ENCODE data around the gene PLCG2. TPM values are rescaled to one million over a fixed set of nuclear protein-coding genes. Genes with fewer than 3 reads are reported as not detected.

The PLCG2 gene
- total RNA-seq, 6 experiments from 2014 or later, result 0.14 to 0.61 (median 0.27) TPM

- no peak for TF ChIP-seq CTCF (IDR thresholded peaks at IDR 0.05)
- Mint-ChIP-seq H3K4me1 (ENCODE audit: low read depth) (no peaks in the 10 kb centered on the region), H3K27me3 (ENCODE audit: insufficient read depth) (peaks cover 20% of the 10 kb centered on the region), H3K4me3 (no peak overlapping the region), H3K9me3 (no peaks in the 10 kb centered on the region; the same call in 1 of the 2 replicates), H3K27ac (no peak overlapping the region), H3K36me3 (ENCODE audit: low read depth) (no peaks in the 10 kb centered on the region)
- no peak for DNase-seq
These were observed 82.4 kb downstream of the PLCG2 start for GRCh38 chr16:81861503-81861902.

GRCh38 chr16:81861915-81862314 lies 82.8 kb downstream of the PLCG2 start:
- Mint-ChIP-seq H3K27ac (no peak overlapping the region), H3K4me3 (no peak overlapping the region), H3K36me3 (ENCODE audit: low read depth) (no peaks in the 10 kb centered on the region), H3K4me1 (ENCODE audit: low read depth) (no peaks in the 10 kb centered on the region), H3K9me3 (no peaks in the 10 kb centered on the region), H3K27me3 (ENCODE audit: insufficient read depth) (peaks cover 22% of the 10 kb centered on the region)
- TF ChIP-seq CTCF (IDR thresholded peaks at IDR 0.05), result no peak
- DNase-seq, result no peak

GRCh38 chr16:81863630-81864352 lies 84.7 kb downstream of the PLCG2 start:
- Mint-ChIP-seq H3K27me3 (ENCODE audit: insufficient read depth) (peaks cover 19% of the 10 kb centered on the region), H3K9me3 (no peaks in the 10 kb centered on the region), H3K4me1 (ENCODE audit: low read depth) (no peaks in the 10 kb centered on the region), H3K27ac (no peak overlapping the region), H3K4me3 (no peak overlapping the region), H3K36me3 (ENCODE audit: low read depth) (no peaks in the 10 kb centered on the region)
- TF ChIP-seq CTCF (IDR thresholded peaks at IDR 0.05), result no peak
- no peak for DNase-seq

GRCh38 chr16:81864646-81865382 lies 85.7 kb downstream of the PLCG2 start:
- Mint-ChIP-seq H3K36me3 (ENCODE audit: low read depth) (no peaks in the 10 kb centered on the region), H3K4me1 (ENCODE audit: low read depth) (no peaks in the 10 kb centered on the region), H3K27me3 (ENCODE audit: insufficient read depth) (peaks cover 21% of the 10 kb centered on the region), H3K27ac (no peak overlapping the region), H3K9me3 (no peaks in the 10 kb centered on the region), H3K4me3 (no peak overlapping the region)
- no peak for DNase-seq
- no peak for TF ChIP-seq CTCF (IDR thresholded peaks at IDR 0.05)

GRCh38 chr16:81866820-81867440 lies 87.8 kb downstream of the PLCG2 start:
- H3K36me3 Mint-ChIP-seq (ENCODE audit: low read depth), result no peaks in the 10 kb centered on the region
- DNase-seq, result no peak
- TF ChIP-seq CTCF (IDR thresholded peaks at IDR 0.05), result no peak
- no peak overlapping the region for H3K4me3 Mint-ChIP-seq
- H3K27ac Mint-ChIP-seq, result no peak overlapping the region
- no peaks in the 10 kb centered on the region for H3K9me3 Mint-ChIP-seq
- peaks cover 18% of the 10 kb centered on the region for H3K27me3 Mint-ChIP-seq (ENCODE audit: insufficient read depth)
- no peaks in the 10 kb centered on the region for H3K4me1 Mint-ChIP-seq (ENCODE audit: low read depth)
